Nephron (organoid): ENCODE results near the gene STPG4.

Experiments used
- H3K27ac Mint-ChIP-seq, 3 experiments: 2 replicates each; pipeline ENCODE4 v1.8.0; 2020; ENCODE audit warnings: mixed read lengths in 3 of 3, mild to moderate bottlenecking in 2 of 3, moderate library complexity in 1 of 3
- H3K27me3 Mint-ChIP-seq: 2 replicates; pipeline ENCODE4 v1.8.0; 2021; ENCODE audit warnings: low read depth, mild to moderate bottlenecking, moderate library complexity, mixed read lengths
- H3K36me3 Mint-ChIP-seq: 2 replicates; pipeline ENCODE4 v1.8.0; 2020; ENCODE audit warnings: low read depth, mixed read lengths
- H3K4me1 Mint-ChIP-seq: 2 replicates; pipeline ENCODE4 v1.8.0; 2020; ENCODE audit warnings: mixed read lengths
- H3K4me3 Mint-ChIP-seq, 3 experiments: 2 replicates each; pipeline ENCODE4 v1.8.0; 2020; ENCODE audit warnings: mild to moderate bottlenecking in 3 of 3, mixed read lengths in 3 of 3, moderate library complexity in 2 of 3
- H3K9me3 Mint-ChIP-seq: 2 replicates; pipeline ENCODE4 v1.8.0; 2020; ENCODE audit warnings: mixed read lengths
- CTCF ChIP-seq, 3 experiments: fragments of 200-600 bp; sonication (generic); IDR thresholded peaks; one replicate each; pipeline ENCODE4 v1.5.0; 2021; ENCODE audit warnings: antibody characterized with exemption in 3 of 3; ENCODE audit not compliant: unreplicated experiment in 3 of 3

Gene STPG4

GRCh38 chr2:47162780-47163179 lies 7.7 kb upstream of the STPG4 start:
- TF ChIP-seq CTCF (IDR thresholded peaks at IDR 0.05; ENCODE audit: unreplicated experiment in 3 of 3) = no peak
- Mint-ChIP-seq H3K4me1 (peaks cover 18% of the 10 kb centered on the region), H3K9me3 (no peaks in the 10 kb centered on the region), H3K36me3 (peaks cover 78% of the 10 kb centered on the region), H3K27ac (no peak overlapping the region), H3K27me3 (no peaks in the 10 kb centered on the region), H3K4me3 (no peak overlapping the region)

- H3K4me1 Mint-ChIP-seq = peaks cover 18% of the 10 kb centered on the region
- H3K4me3 Mint-ChIP-seq = no peak overlapping the region
- H3K9me3 Mint-ChIP-seq = no peaks in the 10 kb centered on the region
These were observed 6.4 kb upstream of the STPG4 start for GRCh38 chr2:47161475-47161874.

GRCh38 chr2:47160660-47161059 lies 5.6 kb upstream of the STPG4 start:
- H3K9me3 Mint-ChIP-seq = no peaks in the 10 kb centered on the region
- peaks cover 15% of the 10 kb centered on the region for H3K4me1 Mint-ChIP-seq
- no peaks in the 10 kb centered on the region for H3K27me3 Mint-ChIP-seq
- H3K4me3 Mint-ChIP-seq = no peak overlapping the region
- H3K36me3 Mint-ChIP-seq = peaks cover 86% of the 10 kb centered on the region
- H3K27ac Mint-ChIP-seq = no peak overlapping the region
- TF ChIP-seq CTCF (IDR thresholded peaks at IDR 0.05; ENCODE audit: unreplicated experiment in 3 of 3) = no peak

More at GRCh38 chr2:47161475-47161874, 6.4 kb upstream of the STPG4 start:
- H3K36me3 Mint-ChIP-seq = peaks cover 83% of the 10 kb centered on the region
- no peak for TF ChIP-seq CTCF (IDR thresholded peaks at IDR 0.05; ENCODE audit: unreplicated experiment in 3 of 3)
- no peak overlapping the region for H3K27ac Mint-ChIP-seq
- no peaks in the 10 kb centered on the region for H3K27me3 Mint-ChIP-seq

GRCh38 chr2:47160211-47160610 lies 5.1 kb upstream of the STPG4 start:
- H3K27me3 Mint-ChIP-seq = no peaks in the 10 kb centered on the region

GRCh38 chr2:47159627-47160026 lies 4.5 kb upstream of the STPG4 start:
- peaks cover 79% of the 10 kb centered on the region for H3K36me3 Mint-ChIP-seq
- no peaks in the 10 kb centered on the region for H3K9me3 Mint-ChIP-seq
- no peak overlapping the region for H3K4me3 Mint-ChIP-seq
- no peaks in the 10 kb centered on the region for H3K27me3 Mint-ChIP-seq
- no peak for TF ChIP-seq CTCF (IDR thresholded peaks at IDR 0.05; ENCODE audit: unreplicated experiment in 3 of 3)
- H3K27ac Mint-ChIP-seq = no peak overlapping the region
- peaks cover 4% of the 10 kb centered on the region for H3K4me1 Mint-ChIP-seq

More at GRCh38 chr2:47160211-47160610, 5.1 kb upstream of the STPG4 start:
- Mint-ChIP-seq H3K27ac (no peak overlapping the region), H3K36me3 (peaks cover 85% of the 10 kb centered on the region), H3K4me3 (no peak overlapping the region), H3K9me3 (no peaks in the 10 kb centered on the region), H3K4me1 (peaks cover 10% of the 10 kb centered on the region)
- no peak for TF ChIP-seq CTCF (IDR thresholded peaks at IDR 0.05; ENCODE audit: unreplicated experiment in 3 of 3)

GRCh38 chr2:47158576-47158975 lies 3.5 kb upstream of the STPG4 start:
- peaks cover 75% of the 10 kb centered on the region for H3K36me3 Mint-ChIP-seq
- no peak overlapping the region for H3K4me3 Mint-ChIP-seq
- no peak for TF ChIP-seq CTCF (IDR thresholded peaks at IDR 0.05; ENCODE audit: unreplicated experiment in 3 of 3)
- no peaks in the 10 kb centered on the region for H3K27me3 Mint-ChIP-seq
- H3K9me3 Mint-ChIP-seq = no peaks in the 10 kb centered on the region
- H3K27ac Mint-ChIP-seq = no peak overlapping the region
- peaks cover 4% of the 10 kb centered on the region for H3K4me1 Mint-ChIP-seq
